Measurements from ENCODE around the gene SLC1A6.
"Not testable (repeated sequence)": the region's sequence is repeated elsewhere in the genome, so short reads cannot be mapped to it uniquely, and the experiment has no call there.

The SLC1A6 gene

GRCh38 chr19:14957464-14957863 is 22.2 kb downstream of the SLC1A6 start:
- DNase-seq: no peak

GRCh38 chr19:14954071-14954655 is 25.5 kb downstream of the SLC1A6 start:
- no peak for DNase-seq

- DNase-seq: no peak
Observed at GRCh38 chr19:14952767-14953166, 26.9 kb downstream of the SLC1A6 start.

GRCh38 chr19:14950421-14950820 is 29.2 kb downstream of the SLC1A6 start:
- DNase-seq: no peak

- DNase-seq: no peak
Observed at GRCh38 chr19:14949876-14950275, 29.8 kb downstream of the SLC1A6 start.

- not testable (repeated sequence) for DNase-seq
Observed at GRCh38 chr19:14949413-14949812, 30.3 kb downstream of the SLC1A6 start.

GRCh38 chr19:14944456-14944855 is 35.2 kb downstream of the SLC1A6 start:
- no peak for DNase-seq

- no peak for DNase-seq
Observed at GRCh38 chr19:14943601-14944000, 36.1 kb downstream of the SLC1A6 start.

GRCh38 chr19:14941189-14941588 is 38.5 kb downstream of the SLC1A6 start, which contains the start of gene OR7C2:
Gene OR7C2 (plus strand): TSS chr19:14941489. CDS start chr19:14941489, 0 bp downstream.
- DNase-seq: no peak

GRCh38 chr19:14940266-14940665 is 39.4 kb downstream of the SLC1A6 start:
- DNase-seq: no peak

- DNase-seq: no peak
Observed at GRCh38 chr19:14933506-14933905, 46.2 kb downstream of the SLC1A6 start.

GRCh38 chr19:14916848-14917247 is 62.8 kb downstream of the SLC1A6 start:
- no peak for DNase-seq

- DNase-seq: no peak
Observed at GRCh38 chr19:14915116-14915515, 64.5 kb downstream of the SLC1A6 start.

- no peak for DNase-seq
Observed at GRCh38 chr19:14906711-14907110, 73.0 kb downstream of the SLC1A6 start.

- DNase-seq: no peak
Observed at GRCh38 chr19:14901675-14902260, 77.9 kb downstream of the SLC1A6 start.

Measured in fibroblast of skin of scalp (primary cell).